Midbrain (tissue), 1 donor: ENCODE results near the gene REXO4.
A peak's percentile ranks its signal among the peaks of the same experiment; 100 is the strongest.
"Not testable (repeated sequence)": the region's sequence is repeated elsewhere in the genome, so short reads cannot be mapped to it uniquely, and the experiment has no call there.

ENCODE experiments used
- DNase-seq: peaks from one replicate; lab custom pipeline; 2025; lab: John Stamatoyannopoulos, UW

REXO4 gene

GRCh38 chr9:133386338-133386737 lies 31.5 kb downstream of the REXO4 start:
- DNase-seq, result no peak

- DNase-seq, result no peak
These were observed 32.4 kb downstream of the REXO4 start for GRCh38 chr9:133385452-133385851.

- DNase-seq, result no peak
These were observed 33.0 kb downstream of the REXO4 start for GRCh38 chr9:133384736-133385321.

GRCh38 chr9:133383438-133383837 lies 34.4 kb downstream of the REXO4 start:
- DNase-seq, result no peak

GRCh38 chr9:133382507-133383141 lies 35.2 kb downstream of the REXO4 start:
- DNase-seq, result no peak

- no peak for DNase-seq
These were observed 37.1 kb downstream of the REXO4 start for GRCh38 chr9:133380734-133381133.

- DNase-seq, result peak; percentile 28
These were observed 38.4 kb downstream of the REXO4 start for GRCh38 chr9:133379153-133380086.

GRCh38 chr9:133378408-133378962 lies 39.3 kb downstream of the REXO4 start:
- DNase-seq, result no peak

GRCh38 chr9:133377721-133378216 lies 40.0 kb downstream of the REXO4 start:
- no peak for DNase-seq

GRCh38 chr9:133377280-133377679 lies 40.5 kb downstream of the REXO4 start:
- not testable (repeated sequence) for DNase-seq

GRCh38 chr9:133375724-133376654 lies 41.8 kb downstream of the REXO4 start, which contains the start of the genes STKLD1 and SURF4:
STKLD1 (plus strand) TSS chr9:133376366; CDS start chr9:133376474, 108 bp downstream.
SURF4 (minus strand) TSS chr9:133376060; CDS start chr9:133375969, 91 bp downstream.
- DNase-seq, result peak; percentile 95

GRCh38 chr9:133375116-133375723 lies 42.6 kb downstream of the REXO4 start:
- no peak for DNase-seq

GRCh38 chr9:133374612-133375115 lies 43.1 kb downstream of the REXO4 start:
- no peak for DNase-seq

- DNase-seq, result no peak
These were observed 45.7 kb downstream of the REXO4 start for GRCh38 chr9:133372144-133372543.

GRCh38 chr9:133371261-133371711 lies 46.5 kb downstream of the REXO4 start:
- DNase-seq, result no peak

GRCh38 chr9:133370685-133371084 lies 47.1 kb downstream of the REXO4 start:
- no peak for DNase-seq

- no peak for DNase-seq
These were observed 47.9 kb downstream of the REXO4 start for GRCh38 chr9:133369933-133370332.

GRCh38 chr9:133369422-133369821 lies 48.4 kb downstream of the REXO4 start:
- DNase-seq, result no peak

- DNase-seq, result no peak
These were observed 49.4 kb downstream of the REXO4 start for GRCh38 chr9:133368249-133368881.

GRCh38 chr9:133367778-133368177 lies 50.0 kb downstream of the REXO4 start:
- no peak for DNase-seq
